Muscle of leg (tissue), 11 donors: ENCODE results near the gene RASSF1. TPM values are rescaled to one million over a fixed set of nuclear protein-coding genes. Genes with fewer than 3 reads are reported as not detected.

Experiments used
- DNase-seq: peaks from one replicate; pipeline ENCODE4 v3.0.0; 2013
- H3K27ac ChIP-seq: one replicate; pipeline ENCODE4 v1.5.1; 2013; ENCODE audit warnings: mild to moderate bottlenecking, low read length, control low read depth
- H3K27me3 ChIP-seq: one replicate; pipeline ENCODE4 v1.6.1; 2013; ENCODE audit warnings: low read length; ENCODE audit not compliant: control insufficient read depth, insufficient read depth
- H3K36me3 ChIP-seq: one replicate; pipeline ENCODE4 v1.6.1; 2013; ENCODE audit warnings: low read length; ENCODE audit not compliant: control insufficient read depth, insufficient read depth
- H3K4me1 ChIP-seq: one replicate; pipeline ENCODE4 v1.6.1; 2013; ENCODE audit warnings: low read length; ENCODE audit not compliant: control insufficient read depth, insufficient read depth
- H3K4me3 ChIP-seq: one replicate; pipeline ENCODE4 v1.5.1; 2013; ENCODE audit warnings: low read length, control low read depth
- H3K9me3 ChIP-seq: replicated peaks from 2 replicates; pipeline ENCODE4 v1.6.1; 2013; ENCODE audit warnings: low read depth, low read length; ENCODE audit not compliant: control insufficient read depth
- WGBS: methylation state at CpG from one replicate; pipeline ENCODE4 v1.1.5; 2013; ENCODE audit warnings: missing lambda C conversion rate; ENCODE audit not compliant: insufficient coverage; 5-methylcytosine and 5-hydroxymethylcytosine counted together
- polyA plus RNA-seq, 8 donors: library from polyadenylated mRNA; unstranded; fragments of 120-200 nt; gene quantifications; one replicate each; pipeline versions ENCODE4 v1.2.1 to v1.2.3, GENCODE V29; 2013; ENCODE audit warnings: inconsistent platforms in 1 of 8, low replicate concordance in 1 of 8; ENCODE audit not compliant: insufficient read length in 8 of 8, insufficient read depth in 1 of 8
- total RNA-seq: library from RNA; stranded (reverse); fragments of 120-200 nt; gene quantifications from one replicate; pipeline ENCODE4 v1.2.4, GENCODE V29; 2013

The RASSF1 gene
- total and polyA plus RNA-seq, 9 donors: 33.9 to 47.7 (median 38.8) TPM

GRCh38 chr3:50295553-50296431 lies 44.8 kb downstream of the RASSF1 start:
- H3K27ac ChIP-seq: no peak overlapping the region
- no peaks in the 10 kb centered on the region for H3K9me3 ChIP-seq
- H3K36me3 ChIP-seq: peaks cover 7% of the 10 kb centered on the region
- H3K4me1 ChIP-seq: peaks cover 41% of the 10 kb centered on the region
- H3K4me3 ChIP-seq: no peak overlapping the region
- H3K27me3 ChIP-seq: no peaks in the 10 kb centered on the region
- WGBS: 90% methylated on average over 6 of the region's 8 CpGs
- DNase-seq: peak; percentile 21

DNA sequence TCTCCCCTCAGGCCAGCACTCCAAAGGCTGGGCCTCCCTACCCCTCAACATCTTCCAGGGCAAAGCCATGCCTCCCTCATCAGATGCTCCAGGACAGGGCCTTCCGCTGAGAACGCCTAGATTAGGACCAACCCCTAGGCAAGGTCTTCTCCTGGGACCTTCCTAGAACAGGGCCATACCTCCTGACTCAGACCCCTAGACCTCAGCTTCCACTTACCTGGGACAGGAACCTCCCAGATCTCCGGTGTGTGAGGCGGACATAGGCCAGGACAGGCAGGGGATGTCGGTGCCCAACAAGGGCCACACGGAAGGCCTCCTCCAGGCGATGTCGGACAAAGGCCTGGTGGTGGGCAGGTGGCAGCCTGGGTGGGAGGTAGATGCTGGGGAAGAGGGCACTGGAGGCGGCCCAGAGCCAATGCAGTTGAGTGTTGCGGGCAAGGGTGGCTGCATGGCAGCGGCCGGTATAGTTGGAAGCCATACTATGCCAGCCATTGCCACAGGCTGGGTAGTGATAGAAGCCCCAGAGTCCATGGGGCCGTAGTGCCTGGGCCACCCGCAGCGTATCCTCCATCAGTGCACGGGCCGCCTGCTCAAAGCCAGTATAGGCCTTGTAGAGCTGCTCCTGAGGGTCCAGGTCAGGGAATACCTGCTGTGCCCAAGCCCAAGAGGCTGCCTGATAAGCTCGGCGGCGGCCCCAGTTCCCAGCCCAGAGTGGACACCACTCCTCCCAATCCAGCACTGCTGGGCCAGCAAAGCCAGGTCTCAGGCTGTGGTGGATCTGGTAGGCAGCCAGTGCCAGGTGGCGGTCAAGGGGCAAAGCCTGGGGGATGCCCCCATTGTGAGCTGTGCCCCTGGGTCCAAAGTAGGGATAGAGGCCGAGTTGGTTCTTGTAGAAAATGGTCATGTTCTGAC lies 45.9 kb downstream of the RASSF1 start:
- H3K36me3 ChIP-seq: peaks cover 16% of the 10 kb centered on the region
- H3K4me3 ChIP-seq: no peak overlapping the region
- H3K9me3 ChIP-seq: no peaks in the 10 kb centered on the region
- peaks cover 31% of the 10 kb centered on the region for H3K4me1 ChIP-seq
- peak; percentile 13 for DNase-seq
- 89% methylated on average over 21 of the region's 22 CpGs for WGBS
- no peaks in the 10 kb centered on the region for H3K27me3 ChIP-seq
- no peak overlapping the region for H3K27ac ChIP-seq

DNA sequence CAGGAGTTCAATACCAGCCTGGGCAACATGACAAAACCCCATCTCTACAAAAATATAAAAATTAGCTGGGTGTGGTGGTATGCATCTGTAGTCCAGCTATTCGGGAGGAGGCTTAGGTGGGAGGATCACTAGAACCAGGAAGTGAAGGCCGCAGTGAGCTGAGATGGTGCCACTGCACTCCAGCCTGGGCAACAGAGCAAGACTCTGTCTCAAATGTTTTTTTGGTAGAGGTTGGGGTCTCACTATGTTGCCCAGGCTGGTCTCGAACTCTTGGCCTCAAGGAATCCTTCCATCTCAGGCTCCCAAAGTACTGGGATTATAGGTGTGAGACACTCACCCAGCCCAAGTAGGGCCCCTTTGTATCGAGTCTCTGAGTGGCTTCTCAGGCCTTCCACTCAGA lies 46.5 kb downstream of the RASSF1 start:
- Histone ChIP-seq H3K27me3 (no peaks in the 10 kb centered on the region), H3K9me3 (no peaks in the 10 kb centered on the region), H3K27ac (no peak overlapping the region), H3K4me1 (peaks cover 29% of the 10 kb centered on the region), H3K4me3 (no peak overlapping the region), H3K36me3 (peaks cover 22% of the 10 kb centered on the region)
- WGBS: 92% methylated on average over 3 of the region's 4 CpGs
- peak; percentile 14 for DNase-seq

- H3K36me3 ChIP-seq: peaks cover 31% of the 10 kb centered on the region
- 71% methylated on average over 10 of the region's 12 CpGs for WGBS
These were observed 47.4 kb downstream of the RASSF1 start for GRCh38 chr3:50293079-50293801.

DNA sequence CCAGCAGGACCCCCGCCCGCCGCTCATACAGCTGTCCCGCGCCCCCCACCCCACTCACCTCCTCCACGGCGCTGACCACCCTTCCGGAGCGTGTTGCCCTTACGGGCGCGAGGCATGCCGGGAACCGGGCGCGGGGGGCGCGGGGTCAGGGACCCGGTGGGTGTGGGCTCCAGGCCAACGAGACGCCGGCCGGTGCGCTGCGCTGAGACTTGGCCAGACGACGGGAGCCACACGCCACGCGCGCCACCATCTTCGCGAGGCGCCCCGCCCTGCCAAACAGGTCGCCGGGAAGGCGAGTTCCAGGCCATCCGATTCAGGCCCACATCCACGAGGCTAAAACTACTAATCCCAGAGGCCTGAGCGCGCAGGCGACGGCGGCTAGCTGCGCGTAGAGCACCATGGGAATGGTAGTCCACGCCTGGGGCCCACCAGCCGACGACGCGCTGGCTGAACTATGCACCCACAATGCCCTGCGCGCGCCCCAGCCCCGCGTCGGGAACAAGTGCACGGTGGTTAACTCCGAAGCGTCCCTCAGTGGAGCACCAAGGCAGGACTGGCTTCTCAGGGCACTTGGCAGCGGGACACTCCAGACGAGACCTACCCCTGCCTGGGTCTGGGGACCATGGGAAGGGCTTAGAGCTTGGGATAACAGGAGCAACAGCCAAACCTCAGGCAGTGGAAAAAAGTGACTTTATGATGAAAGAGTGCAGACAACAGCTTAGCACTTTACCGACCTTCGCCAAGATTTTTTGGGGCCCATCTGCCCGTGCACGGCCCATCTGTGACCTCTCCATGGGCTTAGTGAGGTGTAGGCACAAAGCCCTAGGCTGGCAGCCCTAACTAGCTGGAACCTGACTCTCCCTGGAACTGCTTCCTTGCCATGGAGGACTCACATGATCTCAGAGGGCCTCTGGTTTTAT lies 48.2 kb downstream of the RASSF1 start, which contains the start of gene IFRD2:
TSS of gene IFRD2 (minus strand) at position 271 of the 920 bp plus-strand sequence. CDS start at position 116, 155 bp downstream.
- Histone ChIP-seq H3K4me1 (peaks cover 19% of the 10 kb centered on the region), H3K36me3 (peaks cover 36% of the 10 kb centered on the region), H3K27ac (peak within 1 kb of the TSS; percentile 89), H3K27me3 (no peaks in the 10 kb centered on the region), H3K9me3 (no peaks in the 10 kb centered on the region), H3K4me3 (peak within 1 kb of the TSS; percentile 93)
- DNase-seq: peak; percentile 99
- WGBS: under 1% methylated on average over 66 of the region's 67 CpGs

More at GRCh38 chr3:50293079-50293801, 47.4 kb downstream of the RASSF1 start:
- no peaks in the 10 kb centered on the region for H3K9me3 ChIP-seq
- H3K4me3 ChIP-seq: no peak overlapping the region
- no peaks in the 10 kb centered on the region for H3K27me3 ChIP-seq
- peak; percentile 37 for DNase-seq
- peak overlapping the region; percentile 89 for H3K27ac ChIP-seq
- peaks cover 21% of the 10 kb centered on the region for H3K4me1 ChIP-seq

DNA sequence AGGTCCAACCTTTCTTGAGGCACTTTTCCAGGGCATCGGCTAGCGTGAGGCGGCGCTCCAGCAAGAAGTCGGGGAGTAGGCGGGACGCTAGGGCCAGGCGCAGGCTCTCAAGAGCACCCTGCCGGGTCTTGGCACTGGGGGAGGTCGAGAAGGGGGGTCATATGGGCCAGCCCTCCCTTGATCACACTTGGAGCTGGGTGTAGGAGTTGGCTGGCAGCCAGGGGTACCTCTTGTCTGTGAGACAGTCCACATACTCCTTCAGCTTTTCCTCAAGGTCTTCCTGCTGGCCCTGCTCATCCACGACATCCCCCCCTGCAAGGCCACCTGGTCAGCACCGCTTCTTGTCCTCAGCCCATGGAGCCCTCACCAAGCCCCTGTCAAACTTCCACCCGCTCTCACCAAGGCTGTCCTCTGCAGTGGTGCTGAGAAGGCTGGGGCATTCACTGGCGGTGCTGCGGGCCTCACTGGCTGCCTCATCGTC lies 50.4 kb downstream of the RASSF1 start:
- DNase-seq: peak; percentile 28
- H3K4me3 ChIP-seq: no peak overlapping the region
- 94% methylated on average over 13 of the region's 16 CpGs for WGBS
- H3K36me3 ChIP-seq: peaks cover 41% of the 10 kb centered on the region
- H3K9me3 ChIP-seq: no peaks in the 10 kb centered on the region
- peaks cover 19% of the 10 kb centered on the region for H3K4me1 ChIP-seq
- no peak overlapping the region for H3K27ac ChIP-seq
- H3K27me3 ChIP-seq: no peaks in the 10 kb centered on the region

DNA sequence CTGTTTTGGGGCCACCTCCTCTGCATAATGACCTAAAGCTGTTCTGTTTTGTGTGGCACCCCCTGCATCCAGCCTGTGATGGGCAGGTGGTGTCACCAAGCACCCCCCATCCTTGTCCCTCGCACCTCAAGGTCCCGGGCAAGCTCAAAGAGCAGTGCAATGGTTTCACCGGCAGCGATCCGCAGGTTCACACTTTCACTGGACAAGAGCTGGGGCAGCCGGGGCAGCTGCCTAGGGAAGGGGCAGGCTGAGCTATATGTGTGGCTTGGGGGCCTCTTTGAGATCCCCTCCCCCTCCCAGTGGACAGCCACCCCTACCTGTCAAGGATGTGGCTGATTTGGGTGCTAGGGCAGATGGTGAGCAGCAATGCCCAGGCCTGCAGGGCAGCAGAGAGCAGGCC lies 51.5 kb downstream of the RASSF1 start:
- Histone ChIP-seq H3K27ac (no peak overlapping the region), H3K4me3 (no peak overlapping the region), H3K4me1 (peaks cover 19% of the 10 kb centered on the region), H3K27me3 (no peaks in the 10 kb centered on the region), H3K36me3 (peaks cover 41% of the 10 kb centered on the region), H3K9me3 (no peaks in the 10 kb centered on the region)
- WGBS: 100% methylated on average over 1 of the region's 6 CpGs
- no peak for DNase-seq

- no peak for DNase-seq
- WGBS: 95% methylated on average over 21 of the region's 23 CpGs
- Histone ChIP-seq H3K36me3 (peaks cover 41% of the 10 kb centered on the region), H3K27ac (no peak overlapping the region), H3K4me1 (peaks cover 19% of the 10 kb centered on the region), H3K4me3 (no peak overlapping the region), H3K27me3 (no peaks in the 10 kb centered on the region), H3K9me3 (no peaks in the 10 kb centered on the region)
These were observed 52.1 kb downstream of the RASSF1 start for GRCh38 chr3:50288387-50289007.
